Liver (tissue), 2 donors: ENCODE data around the gene ACAD8.

Source experiments
- GABPA ChIP-seq, 2 donors: IDR thresholded peaks in 1 of 2; conservative IDR thresholded peaks in 1 of 2; 2 replicates each; pipeline ENCODE4 v1.6.1; 2016; ENCODE audit warnings: antibody characterized with exemption in 2 of 2, mild to moderate bottlenecking in 1 of 2, moderate library complexity in 1 of 2
- YY1 ChIP-seq: IDR thresholded peaks from 2 replicates; pipeline ENCODE4 v1.6.1; 2016; ENCODE audit warnings: antibody characterized with exemption, mild to moderate bottlenecking
- TF ChIP-seq, protein P1 (sequence below): IDR thresholded peaks from 2 replicates; pipeline ENCODE4 v1.6.1; 2016; ENCODE audit warnings: antibody characterized with exemption
- donor health status: healthy.

DNA sequence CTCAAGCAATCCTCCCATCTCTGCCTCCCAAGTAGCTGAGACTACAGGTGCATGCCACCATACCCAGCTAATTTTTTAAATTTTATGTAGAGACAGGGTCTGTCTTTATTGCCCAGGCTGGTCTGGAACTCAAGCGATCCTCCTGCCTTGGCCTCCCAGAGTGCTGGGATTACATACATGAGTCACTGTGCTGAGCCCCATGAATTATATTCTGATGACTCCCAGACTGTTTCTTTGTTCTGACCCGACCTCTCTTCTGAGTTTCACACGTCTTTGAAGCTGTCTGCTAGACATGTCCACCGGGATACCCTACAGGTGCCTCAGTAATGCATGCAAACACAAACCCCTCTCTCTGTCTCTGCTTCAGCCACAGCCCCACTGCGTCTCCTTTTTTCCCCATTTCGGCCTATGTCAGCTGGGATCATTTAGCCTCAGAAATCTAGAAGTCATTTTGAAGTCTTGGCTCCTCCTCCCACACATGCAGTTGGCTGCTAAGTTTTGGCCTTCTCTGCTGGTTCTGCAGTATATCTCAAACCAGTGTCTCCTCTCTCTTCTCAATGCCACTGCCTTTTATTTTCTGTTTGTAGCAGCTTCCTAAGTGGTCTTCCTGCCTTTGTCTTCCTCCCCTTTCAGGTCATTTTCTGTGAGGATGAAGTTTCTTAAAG, 24.1 kb upstream of the ACAD8 start:
- TF ChIP-seq, protein P1, sequence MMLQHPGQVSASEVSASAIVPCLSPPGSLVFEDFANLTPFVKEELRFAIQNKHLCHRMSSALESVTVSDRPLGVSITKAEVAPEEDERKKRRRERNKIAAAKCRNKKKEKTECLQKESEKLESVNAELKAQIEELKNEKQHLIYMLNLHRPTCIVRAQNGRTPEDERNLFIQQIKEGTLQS = no peak
- no peak for TF ChIP-seq GABPA (IDR thresholded peaks at IDR 0.05 in 1 of 2, conservative IDR thresholded peaks at IDR 0.05 in 1 of 2)
- no peak for TF ChIP-seq YY1
